Peyer's patch (tissue), 4 donors: ENCODE data around the gene FAM110A. TPM values are rescaled to one million over a fixed set of nuclear protein-coding genes. Genes with fewer than 3 reads are reported as not detected.

Source experiments
- DNase-seq, 3 donors: peaks; one replicate each; pipeline ENCODE4 v3.0.0-alpha.2; 2017 to 2019
- H3K27ac ChIP-seq, 4 donors: fragments of 200-600 bp; sonication (generic); one replicate each; pipeline ENCODE4 v1.5.1; 2016 to 2019
- H3K27me3 ChIP-seq, 2 donors: fragments of 200-600 bp; sonication (generic); one replicate each; pipeline ENCODE4 v1.5.1; 2019
- H3K36me3 ChIP-seq, 3 donors: fragments of 200-600 bp; sonication (generic); one replicate each; pipeline ENCODE4 v1.5.1; 2016 to 2019
- H3K4me1 ChIP-seq, 4 donors: fragments of 200-600 bp; sonication (generic); one replicate each; pipeline ENCODE4 v1.5.1; 2016 to 2019
- H3K4me3 ChIP-seq, 4 donors: fragments of 200-600 bp; sonication (generic); 1 replicate in 3 of 4; 2 replicates in 1 of 4; pipeline ENCODE4 v1.5.1; 2016 to 2019; ENCODE audit warnings: mild to moderate bottlenecking in 1 of 4
- H3K9me3 ChIP-seq, 4 donors: fragments of 200-600 bp; sonication (generic); one replicate each; pipeline ENCODE4 v1.5.1; 2016 to 2019; ENCODE audit warnings: mild to moderate bottlenecking in 1 of 4
- POLR2A ChIP-seq, 2 donors: fragments of 450-650 bp; IDR thresholded peaks; one replicate each; pipeline ENCODE4 v1.5.1; 2017; ENCODE audit warnings: antibody characterized with exemption in 2 of 2, mild to moderate bottlenecking in 2 of 2, moderate library complexity in 2 of 2
- total RNA-seq, 4 donors: library from RNA; depleted of rRNA; stranded (reverse); fragments of >200 nt; gene quantifications; one replicate each; pipeline ENCODE4 v1.1.0, GENCODE V29; 2016
- TF ChIP-seq, protein P1 (sequence below), 6 experiments: fragments of 450-650 bp in 4 of 6; fragments of 200-600 bp in 2 of 6; sonication (generic) in 1 of 6; IDR thresholded peaks; one replicate each; pipeline ENCODE4 v1.5.1; 2017 to 2019; ENCODE audit warnings: antibody characterized with exemption in 6 of 6, mild to moderate bottlenecking in 3 of 6, moderate library complexity in 1 of 6

FAM110A gene
- total RNA-seq, 4 donors from 2014 or later, result 5.1 to 15.7 (median 12.7) TPM

DNA sequence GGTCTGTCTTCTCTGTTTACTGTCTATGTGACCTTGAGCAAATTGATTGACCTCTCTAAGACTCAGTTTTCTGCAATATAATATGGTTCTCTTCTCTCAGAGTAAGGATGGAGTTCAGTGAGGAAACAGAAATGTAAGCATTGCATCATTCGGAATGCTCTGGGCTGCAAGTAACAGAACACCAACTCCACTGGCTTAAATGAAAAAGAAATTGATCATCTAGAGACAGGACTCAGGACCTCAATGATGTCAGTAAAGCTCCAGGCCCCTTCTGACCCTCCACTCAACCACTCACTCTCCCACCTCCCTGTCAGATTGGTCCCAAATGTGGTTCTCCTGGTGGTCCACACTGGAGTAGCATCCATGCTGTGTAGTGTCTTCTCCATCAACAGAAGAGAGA lies 31.9 kb downstream of the FAM110A start:
- no peak overlapping the region for H3K27ac ChIP-seq
- H3K27me3 ChIP-seq, result no peaks in the 10 kb centered on the region
- H3K4me1 ChIP-seq, result no peaks in the 10 kb centered on the region
- H3K36me3 ChIP-seq, result no peaks in the 10 kb centered on the region
- DNase-seq, result no peak
- no peak for TF ChIP-seq POLR2A (IDR thresholded peaks at IDR 0.05)
- TF ChIP-seq, protein P1, sequence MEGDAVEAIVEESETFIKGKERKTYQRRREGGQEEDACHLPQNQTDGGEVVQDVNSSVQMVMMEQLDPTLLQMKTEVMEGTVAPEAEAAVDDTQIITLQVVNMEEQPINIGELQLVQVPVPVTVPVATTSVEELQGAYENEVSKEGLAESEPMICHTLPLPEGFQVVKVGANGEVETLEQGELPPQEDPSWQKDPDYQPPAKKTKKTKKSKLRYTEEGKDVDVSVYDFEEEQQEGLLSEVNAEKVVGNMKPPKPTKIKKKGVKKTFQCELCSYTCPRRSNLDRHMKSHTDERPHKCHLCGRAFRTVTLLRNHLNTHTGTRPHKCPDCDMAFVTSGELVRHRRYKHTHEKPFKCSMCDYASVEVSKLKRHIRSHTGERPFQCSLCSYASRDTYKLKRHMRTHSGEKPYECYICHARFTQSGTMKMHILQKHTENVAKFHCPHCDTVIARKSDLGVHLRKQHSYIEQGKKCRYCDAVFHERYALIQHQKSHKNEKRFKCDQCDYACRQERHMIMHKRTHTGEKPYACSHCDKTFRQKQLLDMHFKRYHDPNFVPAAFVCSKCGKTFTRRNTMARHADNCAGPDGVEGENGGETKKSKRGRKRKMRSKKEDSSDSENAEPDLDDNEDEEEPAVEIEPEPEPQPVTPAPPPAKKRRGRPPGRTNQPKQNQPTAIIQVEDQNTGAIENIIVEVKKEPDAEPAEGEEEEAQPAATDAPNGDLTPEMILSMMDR (IDR thresholded peaks at IDR 0.05), result no peak
- H3K9me3 ChIP-seq, result no peaks in the 10 kb centered on the region
- no peak overlapping the region for H3K4me3 ChIP-seq

DNA sequence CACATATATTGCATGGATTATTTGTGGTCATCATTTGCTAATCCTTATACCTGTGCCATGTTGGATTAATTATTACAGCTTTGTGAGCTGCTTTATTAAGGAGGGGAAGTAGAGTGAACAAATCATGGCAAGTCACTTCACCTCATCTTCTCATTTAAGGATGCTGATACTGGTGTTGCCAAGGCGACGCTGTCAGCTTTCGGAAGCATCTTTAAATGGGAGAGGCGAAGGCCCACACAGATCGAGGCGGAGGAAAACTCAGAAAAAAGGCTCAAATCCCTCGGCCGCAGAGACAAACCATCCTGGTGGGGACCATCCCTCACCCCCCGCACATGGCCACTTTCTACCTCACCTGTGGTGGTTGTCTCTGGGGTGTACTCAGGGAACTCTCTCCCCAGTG lies 34.8 kb downstream of the FAM110A start:
- Histone ChIP-seq H3K27me3 (no peaks in the 10 kb centered on the region), H3K9me3 (no peaks in the 10 kb centered on the region), H3K36me3 (no peaks in the 10 kb centered on the region), H3K4me3 (no peak overlapping the region), H3K4me1 (no peaks in the 10 kb centered on the region), H3K27ac (no peak overlapping the region)
- TF ChIP-seq, protein P1 (IDR thresholded peaks at IDR 0.05), result no peak
- no peak for TF ChIP-seq POLR2A (IDR thresholded peaks at IDR 0.05)
- DNase-seq, result no peak

DNA sequence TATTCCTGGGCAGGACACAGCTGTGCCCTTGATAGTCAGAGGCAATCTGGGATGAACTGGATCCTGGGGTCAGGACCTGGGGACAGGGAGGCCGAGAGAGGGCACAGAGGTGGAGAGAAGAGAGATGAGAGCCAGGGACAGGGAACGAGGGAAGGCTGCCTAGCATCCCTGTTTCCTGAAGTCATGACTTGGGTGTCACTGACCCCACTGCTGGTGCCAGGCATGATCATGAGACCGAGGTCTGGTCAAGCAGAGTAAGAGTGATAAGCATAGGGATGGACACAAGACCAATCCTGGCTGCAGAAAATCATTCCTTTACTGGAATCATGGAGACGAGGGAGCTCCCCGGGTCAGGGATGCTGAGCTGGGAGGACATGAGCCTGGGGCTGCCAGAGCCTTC lies 36.1 kb downstream of the FAM110A start:
- Histone ChIP-seq H3K4me3 (no peak overlapping the region), H3K9me3 (no peaks in the 10 kb centered on the region), H3K4me1 (no peaks in the 10 kb centered on the region), H3K27ac (no peak overlapping the region), H3K27me3 (no peaks in the 10 kb centered on the region), H3K36me3 (no peaks in the 10 kb centered on the region)
- DNase-seq, result no peak
- TF ChIP-seq, protein P1 (IDR thresholded peaks at IDR 0.05), result no peak
- TF ChIP-seq POLR2A (IDR thresholded peaks at IDR 0.05), result no peak

DNA sequence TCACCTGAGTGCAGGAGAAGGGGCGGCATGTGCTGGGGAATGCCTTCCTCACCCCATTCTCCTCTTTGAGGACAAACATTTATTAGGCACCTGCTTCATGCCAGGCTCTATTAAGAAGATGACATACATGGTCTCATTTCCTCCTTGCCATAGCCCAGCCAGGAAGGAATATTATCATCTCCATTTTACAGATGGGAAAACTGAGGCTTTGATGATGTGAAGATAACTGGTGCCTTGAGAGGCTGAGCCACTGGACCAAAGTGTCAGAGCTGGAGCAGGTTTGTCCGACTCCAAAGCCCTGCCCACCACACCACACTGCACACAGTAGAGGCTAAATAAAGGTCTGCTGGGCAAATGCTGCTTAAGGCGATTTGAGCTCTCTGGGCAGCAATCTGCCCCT lies 37.2 kb downstream of the FAM110A start:
- no peaks in the 10 kb centered on the region for H3K9me3 ChIP-seq
- no peaks in the 10 kb centered on the region for H3K27me3 ChIP-seq
- DNase-seq, result no peak
- TF ChIP-seq, protein P1 (IDR thresholded peaks at IDR 0.05), result no peak
- TF ChIP-seq POLR2A (IDR thresholded peaks at IDR 0.05), result no peak
- H3K4me3 ChIP-seq, result no peak overlapping the region
- H3K27ac ChIP-seq, result no peak overlapping the region
- no peaks in the 10 kb centered on the region for H3K4me1 ChIP-seq
- H3K36me3 ChIP-seq, result no peaks in the 10 kb centered on the region

DNA sequence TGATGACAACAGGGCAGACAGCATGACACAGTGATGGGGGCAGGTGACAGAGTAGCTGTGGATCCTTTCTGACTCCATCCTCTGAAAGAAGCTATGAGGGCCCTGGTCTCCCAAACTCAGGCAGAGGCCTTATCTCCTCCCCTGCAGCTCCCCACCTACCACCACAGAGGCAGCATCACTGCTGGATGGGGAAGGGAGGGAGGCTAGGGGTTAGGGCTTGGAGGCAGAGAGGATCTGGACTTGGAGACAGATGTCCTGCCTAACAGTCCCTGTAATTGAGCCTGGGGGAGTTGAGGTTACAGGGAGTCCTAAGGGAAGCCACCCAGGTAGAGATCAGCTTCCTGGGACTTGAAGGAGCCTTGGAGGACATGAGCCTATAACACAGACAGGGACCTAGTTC lies 37.9 kb downstream of the FAM110A start:
- no peak for DNase-seq
- no peaks in the 10 kb centered on the region for H3K4me1 ChIP-seq
- H3K4me3 ChIP-seq, result no peak overlapping the region
- no peaks in the 10 kb centered on the region for H3K9me3 ChIP-seq
- H3K36me3 ChIP-seq, result no peaks in the 10 kb centered on the region
- no peak overlapping the region for H3K27ac ChIP-seq
- H3K27me3 ChIP-seq, result no peaks in the 10 kb centered on the region
- TF ChIP-seq, protein P1 (IDR thresholded peaks at IDR 0.05), result no peak
- no peak for TF ChIP-seq POLR2A (IDR thresholded peaks at IDR 0.05)

DNA sequence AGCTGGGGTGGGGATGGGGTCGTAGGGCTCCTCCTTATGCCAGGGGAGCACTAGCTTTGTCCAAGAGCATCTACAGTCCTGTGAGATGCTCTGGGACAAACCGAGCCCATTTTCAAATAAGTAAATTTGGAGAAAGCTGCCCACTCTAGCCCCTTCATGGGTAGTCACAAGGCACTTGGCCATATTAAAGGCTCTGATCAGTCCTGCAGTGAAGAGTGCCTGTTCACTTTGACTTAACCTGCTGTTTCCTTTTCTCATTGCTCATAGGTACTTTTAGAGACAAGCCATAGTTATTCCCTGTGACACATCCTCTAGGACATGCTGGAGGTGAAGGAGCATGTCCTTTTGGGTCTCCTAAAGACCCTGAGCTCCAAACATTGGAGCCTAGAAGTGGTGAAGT lies 38.4 kb downstream of the FAM110A start:
- Histone ChIP-seq H3K27ac (no peak overlapping the region), H3K9me3 (no peaks in the 10 kb centered on the region), H3K36me3 (no peaks in the 10 kb centered on the region), H3K4me1 (no peaks in the 10 kb centered on the region), H3K4me3 (no peak overlapping the region), H3K27me3 (no peaks in the 10 kb centered on the region)
- TF ChIP-seq, protein P1 (IDR thresholded peaks at IDR 0.05), result no peak
- no peak for TF ChIP-seq POLR2A (IDR thresholded peaks at IDR 0.05)
- DNase-seq, result no peak
